Karpas-422 (cell line): ENCODE results near the gene INPP5A. TPM values are rescaled to one million over a fixed set of nuclear protein-coding genes. Genes with fewer than 3 reads are reported as not detected.
A peak's percentile ranks its signal among the peaks of the same experiment; 100 is the strongest.

ENCODE experiments used
- DNase-seq: peaks from one replicate; pipeline ENCODE4 v3.0.0-alpha.2; 2015
- H2AFZ ChIP-seq: fragments of 200-600 bp; sonication (generic); 2 replicates; pipeline ENCODE4 v1.6.1; 2014; ENCODE audit warnings: antibody characterized with exemption, low read length, mixed read lengths
- H3K27ac ChIP-seq: fragments of 200-600 bp; sonication (generic); 2 replicates; pipeline ENCODE4 v1.5.1; 2014; ENCODE audit warnings: mild to moderate bottlenecking, low read length, moderate library complexity
- H3K27me3 ChIP-seq: fragments of 200-600 bp; sonication (generic); 2 replicates; pipeline ENCODE4 v1.6.1; 2014; ENCODE audit warnings: low read length, mixed read lengths
- H3K36me3 ChIP-seq: fragments of 200-600 bp; sonication (generic); 2 replicates; pipeline ENCODE4 v1.6.1; 2014; ENCODE audit warnings: low read length, mixed read lengths; ENCODE audit not compliant: insufficient read depth
- H3K4me1 ChIP-seq: fragments of 200-600 bp; sonication (generic); 2 replicates; pipeline ENCODE4 v1.6.1; 2014; ENCODE audit warnings: mild to moderate bottlenecking, low read length, mixed read lengths
- H3K4me2 ChIP-seq: fragments of 200-600 bp; sonication (generic); 2 replicates; pipeline ENCODE4 v1.6.1; 2014; ENCODE audit warnings: low read length, low read depth, mild to moderate bottlenecking; ENCODE audit not compliant: poor library complexity, severe bottlenecking
- H3K4me3 ChIP-seq: fragments of 200-600 bp; sonication (generic); 2 replicates; pipeline ENCODE4 v1.5.1; 2014; ENCODE audit warnings: mild to moderate bottlenecking, antibody characterized with exemption, low read length, mixed read lengths
- H3K79me2 ChIP-seq: fragments of 200-600 bp; sonication (generic); 2 replicates; pipeline ENCODE4 v1.6.1; 2014; ENCODE audit warnings: mild to moderate bottlenecking, low read length, mixed read lengths
- H3K9ac ChIP-seq: fragments of 200-600 bp; sonication (generic); 2 replicates; pipeline ENCODE4 v1.6.0; 2014; ENCODE audit warnings: low read length
- H3K9me2 ChIP-seq: fragments of 200-600 bp; sonication (generic), shearing (Covaris generic); replicated peaks from 2 replicates; pipeline ENCODE4 v1.6.0; 2014; ENCODE audit warnings: mild to moderate bottlenecking, low read length, moderate library complexity; ENCODE audit not compliant: insufficient read depth
- H3K9me3 ChIP-seq: fragments of 300-700, 200-600 bp; sonication (generic); 2 replicates; pipeline ENCODE4 v1.6.1; 2014; ENCODE audit warnings: low read length, mixed read lengths
- H4K20me1 ChIP-seq: fragments of 200-600 bp; sonication (generic); 2 replicates; pipeline ENCODE4 v1.6.1; 2014; ENCODE audit warnings: mild to moderate bottlenecking, antibody characterized with exemption, low read length, low read depth; ENCODE audit not compliant: insufficient read depth
- total RNA-seq: library from RNA; depleted of rRNA; stranded (reverse); fragments of >200 nt; shearing (Covaris generic); gene quantifications from 2 replicates; pipeline ENCODE4 v1.2.3, GENCODE V29; 2014; ENCODE audit warnings: low replicate concordance

The INPP5A gene
- total RNA-seq, 1 experiment from 2014 or later: 9.1 TPM

- Histone ChIP-seq H3K9me3 (no peaks in the 10 kb centered on the region), H4K20me1 (peaks cover 45% of the 10 kb centered on the region), H3K79me2 (no peaks in the 10 kb centered on the region), H3K4me2 (no peak overlapping the region), H3K4me3 (no peak overlapping the region), H3K9me2 (no peaks in the 10 kb centered on the region), H3K27ac (no peak overlapping the region), H3K4me1 (peaks cover 36% of the 10 kb centered on the region), H3K27me3 (no peaks in the 10 kb centered on the region), H2AFZ (no peak overlapping the region), H3K36me3 (no peaks in the 10 kb centered on the region), H3K9ac (no peak overlapping the region)
- no peak for DNase-seq
These were observed 93.2 kb downstream of the INPP5A start for GRCh38 chr10:132630666-132631337.

GRCh38 chr10:132631338-132631735, 93.8 kb downstream of the INPP5A start:
- no peaks in the 10 kb centered on the region for H3K9me3 ChIP-seq
- H4K20me1 ChIP-seq: peaks cover 45% of the 10 kb centered on the region
- no peak overlapping the region for H3K4me3 ChIP-seq
- no peaks in the 10 kb centered on the region for H3K36me3 ChIP-seq
- H3K27ac ChIP-seq: no peak overlapping the region
- no peaks in the 10 kb centered on the region for H3K79me2 ChIP-seq
- H3K27me3 ChIP-seq: no peaks in the 10 kb centered on the region
- no peak for DNase-seq
- H2AFZ ChIP-seq: no peak overlapping the region
- H3K9ac ChIP-seq: no peak overlapping the region
- peaks cover 41% of the 10 kb centered on the region for H3K4me1 ChIP-seq
- H3K4me2 ChIP-seq: no peak overlapping the region
- no peaks in the 10 kb centered on the region for H3K9me2 ChIP-seq

GRCh38 chr10:132632091-132632561, 94.5 kb downstream of the INPP5A start:
- no peak overlapping the region for H3K4me3 ChIP-seq
- H3K4me2 ChIP-seq: no peak overlapping the region
- no peaks in the 10 kb centered on the region for H3K79me2 ChIP-seq
- DNase-seq: no peak
- no peak overlapping the region for H3K27ac ChIP-seq
- no peaks in the 10 kb centered on the region for H3K9me2 ChIP-seq
- H3K4me1 ChIP-seq: peaks cover 45% of the 10 kb centered on the region
- H4K20me1 ChIP-seq: peaks cover 39% of the 10 kb centered on the region
- H3K36me3 ChIP-seq: no peaks in the 10 kb centered on the region
- no peak overlapping the region for H3K9ac ChIP-seq
- no peaks in the 10 kb centered on the region for H3K9me3 ChIP-seq
- no peaks in the 10 kb centered on the region for H3K27me3 ChIP-seq
- no peak overlapping the region for H2AFZ ChIP-seq

DNA sequence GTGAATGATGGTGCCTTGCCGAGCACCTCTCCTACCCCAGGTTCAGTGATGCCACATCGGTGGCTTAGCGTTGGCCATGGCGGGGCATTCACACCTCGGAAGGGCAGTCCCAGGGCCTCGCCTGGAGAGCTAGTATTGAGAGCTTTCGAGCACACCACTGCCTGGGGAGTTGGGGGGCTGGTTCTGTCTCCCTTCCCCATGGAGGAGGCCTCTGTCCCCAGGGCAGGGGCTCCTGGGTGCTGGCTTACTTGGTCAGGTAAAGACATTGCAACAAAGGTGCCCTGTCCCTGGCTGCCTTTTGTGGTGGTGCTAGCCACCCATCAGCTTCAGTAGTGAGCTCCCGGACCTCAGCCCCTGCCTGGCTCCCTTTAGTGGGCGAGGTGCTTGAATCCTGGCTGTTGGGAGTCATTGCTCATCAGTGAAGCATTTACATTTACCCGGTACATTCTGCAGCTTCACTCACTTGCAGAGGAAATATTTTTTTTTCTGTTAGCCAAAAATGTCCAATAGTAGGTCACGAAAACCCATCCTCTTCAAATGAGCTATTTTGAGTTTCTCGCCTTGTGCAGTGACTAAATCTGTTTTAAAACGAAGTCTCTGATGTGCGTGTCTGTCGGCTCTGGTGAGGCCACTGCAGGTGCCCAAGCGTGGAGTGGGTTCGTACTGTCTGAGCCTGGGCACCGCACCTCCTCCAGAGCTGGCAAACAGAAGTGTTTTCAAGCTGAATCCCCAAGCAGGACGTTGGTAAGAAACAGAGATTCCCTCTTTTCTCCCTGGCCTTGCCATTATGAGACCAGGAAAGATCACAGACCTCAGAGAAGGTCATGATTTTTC, 95.5 kb downstream of the INPP5A start:
- H3K9ac ChIP-seq: no peak overlapping the region
- H3K36me3 ChIP-seq: no peaks in the 10 kb centered on the region
- no peaks in the 10 kb centered on the region for H3K9me2 ChIP-seq
- no peaks in the 10 kb centered on the region for H3K9me3 ChIP-seq
- no peak for DNase-seq
- no peaks in the 10 kb centered on the region for H3K79me2 ChIP-seq
- peaks cover 53% of the 10 kb centered on the region for H3K4me1 ChIP-seq
- no peak overlapping the region for H3K4me3 ChIP-seq
- H3K27me3 ChIP-seq: no peaks in the 10 kb centered on the region
- H2AFZ ChIP-seq: no peak overlapping the region
- no peak overlapping the region for H3K27ac ChIP-seq
- H3K4me2 ChIP-seq: peak overlapping the region; percentile 12
- H4K20me1 ChIP-seq: peaks cover 31% of the 10 kb centered on the region

GRCh38 chr10:132634241-132634946, 96.8 kb downstream of the INPP5A start:
- Histone ChIP-seq H3K79me2 (no peaks in the 10 kb centered on the region), H2AFZ (no peak overlapping the region)

GRCh38 chr10:132634947-132635271, 97.3 kb downstream of the INPP5A start:
- peaks cover 5% of the 10 kb centered on the region; the same call in 1 of the 2 replicates for H3K27me3 ChIP-seq
- no peaks in the 10 kb centered on the region for H3K36me3 ChIP-seq
- DNase-seq: no peak
- H4K20me1 ChIP-seq: peaks cover 35% of the 10 kb centered on the region
- no peaks in the 10 kb centered on the region for H3K79me2 ChIP-seq
- H3K4me2 ChIP-seq: peak overlapping the region; percentile 12
- no peaks in the 10 kb centered on the region for H3K9me2 ChIP-seq
- peaks cover 46% of the 10 kb centered on the region for H3K4me1 ChIP-seq
- no peaks in the 10 kb centered on the region for H3K9me3 ChIP-seq
- H3K9ac ChIP-seq: no peak overlapping the region
- H3K27ac ChIP-seq: no peak overlapping the region
- no peak overlapping the region for H3K4me3 ChIP-seq
- no peak overlapping the region for H2AFZ ChIP-seq

More at GRCh38 chr10:132634241-132634946, 96.8 kb downstream of the INPP5A start:
- peaks cover 48% of the 10 kb centered on the region for H3K4me1 ChIP-seq
- H3K9me2 ChIP-seq: no peaks in the 10 kb centered on the region
- H3K9me3 ChIP-seq: no peaks in the 10 kb centered on the region
- H3K9ac ChIP-seq: no peak overlapping the region
- no peak overlapping the region for H3K27ac ChIP-seq
- H3K4me2 ChIP-seq: peak overlapping the region; percentile 12
- H3K36me3 ChIP-seq: no peaks in the 10 kb centered on the region
- H4K20me1 ChIP-seq: peaks cover 34% of the 10 kb centered on the region
- peak; percentile 77 for DNase-seq
- no peak overlapping the region for H3K4me3 ChIP-seq
- peaks cover under 1% of the 10 kb centered on the region; the same call in 1 of the 2 replicates for H3K27me3 ChIP-seq

DNA sequence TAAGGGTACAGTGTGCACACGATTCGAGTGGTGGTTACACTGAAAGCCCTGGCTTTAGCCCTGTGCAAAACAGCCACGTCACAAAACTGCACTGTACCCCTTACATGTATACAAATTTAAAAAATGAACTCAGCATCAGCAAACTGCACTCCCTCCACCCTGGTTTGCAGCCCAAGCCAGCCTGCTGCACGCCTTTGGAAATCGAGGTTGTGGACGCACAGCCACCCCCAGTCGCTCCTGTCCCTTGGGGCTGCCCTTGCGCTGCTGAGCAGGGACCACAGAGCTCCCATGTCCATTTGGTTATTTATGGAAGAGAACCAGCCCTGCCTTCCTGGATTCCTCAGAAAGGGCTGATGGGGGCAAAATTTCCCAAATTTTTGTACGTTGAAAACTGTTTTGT, 98.8 kb downstream of the INPP5A start:
- H3K9me3 ChIP-seq: no peaks in the 10 kb centered on the region
- H3K4me1 ChIP-seq: peaks cover 46% of the 10 kb centered on the region
- H3K79me2 ChIP-seq: no peaks in the 10 kb centered on the region
- no peak overlapping the region for H3K4me3 ChIP-seq
- H3K27me3 ChIP-seq: peaks cover 5% of the 10 kb centered on the region; the same call in 1 of the 2 replicates
- H2AFZ ChIP-seq: no peak overlapping the region
- no peak for DNase-seq
- H3K27ac ChIP-seq: no peak overlapping the region
- H3K4me2 ChIP-seq: no peak overlapping the region
- H3K9ac ChIP-seq: no peak overlapping the region
- H4K20me1 ChIP-seq: peaks cover 37% of the 10 kb centered on the region
- H3K9me2 ChIP-seq: no peaks in the 10 kb centered on the region
- no peaks in the 10 kb centered on the region for H3K36me3 ChIP-seq
